Superior temporal gyrus (tissue), 1 donor: ENCODE data around the gene RAPGEF6.
"Not testable (repeated sequence)": the region's sequence is repeated elsewhere in the genome, so short reads cannot be mapped to it uniquely, and the experiment has no call there.

Experiments used
- DNase-seq: peaks from one replicate; pipeline ENCODE4 v3.0.0-alpha.2; 2016; ENCODE audit errors: extremely low spot score

RAPGEF6 gene

GRCh38 chr5:131640043-131640856 is 5.2 kb upstream of the RAPGEF6 start:
- no peak for DNase-seq

GRCh38 chr5:131639148-131639547 is 4.1 kb upstream of the RAPGEF6 start:
- DNase-seq: no peak

GRCh38 chr5:131637694-131638093 is 2.7 kb upstream of the RAPGEF6 start:
- no peak for DNase-seq

- no peak for DNase-seq
Measured at GRCh38 chr5:131635684-131636572, 899 bp upstream of the RAPGEF6 start.

- no peak for DNase-seq
Measured at GRCh38 chr5:131634666-131634995, 398 bp downstream of the RAPGEF6 start.

GRCh38 chr5:131634238-131634637 is 791 bp downstream of the RAPGEF6 start:
- DNase-seq: peak; percentile 61

GRCh38 chr5:131633830-131634229 is 1.2 kb downstream of the RAPGEF6 start:
- peak; percentile 38 for DNase-seq

- peak; percentile 36 for DNase-seq
Measured at GRCh38 chr5:131630963-131631350, 4.1 kb downstream of the RAPGEF6 start.

- DNase-seq: peak; percentile 56
Measured at GRCh38 chr5:131630208-131630962, 4.6 kb downstream of the RAPGEF6 start.

GRCh38 chr5:131628990-131629389 is 6.0 kb downstream of the RAPGEF6 start:
- DNase-seq: no peak

GRCh38 chr5:131627207-131627865 is 7.7 kb downstream of the RAPGEF6 start:
- DNase-seq: no peak

- peak; percentile 94 for DNase-seq
Measured at GRCh38 chr5:131622633-131623032, 12.4 kb downstream of the RAPGEF6 start.

GRCh38 chr5:131621164-131621563 is 13.9 kb downstream of the RAPGEF6 start:
- not testable (repeated sequence) for DNase-seq

- no peak for DNase-seq
Measured at GRCh38 chr5:131619102-131619501, 15.9 kb downstream of the RAPGEF6 start.

GRCh38 chr5:131617140-131617822 is 17.7 kb downstream of the RAPGEF6 start:
- no peak for DNase-seq

GRCh38 chr5:131615957-131616356 is 19.1 kb downstream of the RAPGEF6 start:
- DNase-seq: no peak

GRCh38 chr5:131613423-131613822 is 21.6 kb downstream of the RAPGEF6 start:
- no peak for DNase-seq

- no peak for DNase-seq
Measured at GRCh38 chr5:131611064-131611381, 24.0 kb downstream of the RAPGEF6 start.

- DNase-seq: no peak
Measured at GRCh38 chr5:131610198-131611063, 24.6 kb downstream of the RAPGEF6 start.

GRCh38 chr5:131609774-131610173 is 25.3 kb downstream of the RAPGEF6 start:
- DNase-seq: no peak
